NCI-H748 treated with DMSO at 0.1 percent for 48 hours (cell line): Measurements from ENCODE around the gene SLC29A2.
A peak's percentile ranks its signal among the peaks of the same experiment; 100 is the strongest.

Experiments used
- DNase-seq: peaks from one replicate; lab custom pipeline; 2025; lab: John Stamatoyannopoulos, UW

The SLC29A2 gene

GRCh38 chr11:66317723-66318599, 53.6 kb downstream of the SLC29A2 start:
- no peak for DNase-seq

- no peak for DNase-seq
Observed at GRCh38 chr11:66317322-66317722, 54.2 kb downstream of the SLC29A2 start.

- no peak for DNase-seq
Observed at GRCh38 chr11:66316849-66317251, 54.7 kb downstream of the SLC29A2 start, which contains the start of gene CD248. Gene CD248, minus strand, starts transcription at chr11:66317044. Its CDS starts 17 bp downstream, at chr11:66317027.

- no peak for DNase-seq
Observed at GRCh38 chr11:66315921-66316811, 55.4 kb downstream of the SLC29A2 start.

- no peak for DNase-seq
Observed at GRCh38 chr11:66315498-66315885, 56.1 kb downstream of the SLC29A2 start.

- no peak for DNase-seq
Observed at GRCh38 chr11:66314561-66315497, 56.7 kb downstream of the SLC29A2 start.

GRCh38 chr11:66314186-66314501, 57.4 kb downstream of the SLC29A2 start:
- no peak for DNase-seq

GRCh38 chr11:66313321-66314185, 58.0 kb downstream of the SLC29A2 start:
- DNase-seq = no peak

GRCh38 chr11:66312549-66313320, 58.8 kb downstream of the SLC29A2 start:
- peak; percentile 90 for DNase-seq
